K562 (cell line): ENCODE data around the gene GKAP1. TPM values are rescaled to one million over a fixed set of nuclear protein-coding genes. Genes with fewer than 3 reads are reported as not detected.

Source experiments
- NELFE ChIP-seq: IDR thresholded peaks from 2 replicates; pipeline ENCODE4 v1.6.1; 2011; ENCODE audit warnings: mild to moderate bottlenecking; ENCODE audit not compliant: insufficient read depth, insufficient read length
- NKRF ChIP-seq: fragments of 450-650 bp; IDR thresholded peaks from 2 replicates; pipeline ENCODE4 v1.6.1; 2016; ENCODE audit warnings: borderline replicate concordance
- POLR2G ChIP-seq: fragments of 200-400 bp; formaldehyde crosslinking; IDR thresholded peaks from 2 replicates; pipeline ENCODE4 v1.6.1; 2017; ENCODE audit warnings: low read depth, mild to moderate bottlenecking, antibody characterized with exemption, low read length, moderate library complexity
- POLR3A ChIP-seq: IDR thresholded peaks from 2 replicates; pipeline ENCODE4 v1.6.1; 2011; ENCODE audit warnings: borderline replicate concordance, mild to moderate bottlenecking, moderate library complexity; ENCODE audit not compliant: insufficient read length, insufficient read depth; ENCODE audit errors: extremely low read depth
- PRDM10 ChIP-seq: fragments of 450-650 bp; IDR thresholded peaks from 2 replicates; pipeline ENCODE4 v1.6.1; 2018; ENCODE audit not compliant: partially characterized antibody
- RBM34 ChIP-seq: fragments of 200-400 bp; formaldehyde crosslinking; IDR thresholded peaks from 2 replicates; pipeline ENCODE4 v1.6.1; 2018; ENCODE audit warnings: low read length, borderline replicate concordance; ENCODE audit not compliant: insufficient read depth
- SMARCB1 ChIP-seq: IDR thresholded peaks from 2 replicates; pipeline ENCODE4 v1.6.1; 2011; ENCODE audit warnings: improper control_type of control experiment, low read depth; ENCODE audit not compliant: insufficient read length
- TAF1 ChIP-seq: IDR thresholded peaks from 2 replicates; pipeline ENCODE4 v1.6.1; 2011; ENCODE audit warnings: mild to moderate bottlenecking, low read length, moderate library complexity; ENCODE audit not compliant: insufficient read depth, control insufficient read depth, severe bottlenecking; ENCODE audit errors: extremely low read depth
- TRIM28 ChIP-seq: fragments of 450-650 bp; IDR thresholded peaks from 2 replicates; pipeline ENCODE4 v1.6.1; 2017
- YY1 ChIP-seq, 3 experiments: IDR thresholded peaks; 2 replicates each; pipeline ENCODE4 v1.6.1; 2011; ENCODE audit warnings: low read length in 2 of 3, mild to moderate bottlenecking in 2 of 3, moderate library complexity in 2 of 3, borderline replicate concordance in 1 of 3, control low read depth in 1 of 3, low read depth in 1 of 3; ENCODE audit not compliant: insufficient read depth in 3 of 3, insufficient replicate concordance in 2 of 3, control insufficient read depth in 1 of 3, insufficient read length in 1 of 3; ENCODE audit errors: extremely low read depth in 1 of 3
- ZBTB2 ChIP-seq: fragments of 450-650 bp; IDR thresholded peaks from 2 replicates; pipeline ENCODE4 v1.6.1; 2016; ENCODE audit warnings: antibody characterized with exemption
- ZFP91 ChIP-seq: sonication (generic); formaldehyde crosslinking; IDR thresholded peaks from 2 replicates; pipeline ENCODE4 v1.8.0; 2022; ENCODE audit warnings: mild to moderate bottlenecking, missing genetic modification reagents
- ZKSCAN8 ChIP-seq: fragments of 200-800 bp; sonication (Bioruptor generic); IDR thresholded peaks from 2 replicates; pipeline ENCODE4 v1.6.1; 2016; ENCODE audit warnings: missing genetic modification characterization, missing compliant biosample characterization
- ZNF146 ChIP-seq: IDR thresholded peaks from one replicate; pipeline ENCODE4 v1.6.1; 2018; ENCODE audit warnings: missing compliant biosample characterization; ENCODE audit not compliant: unreplicated experiment
- ZNF655 ChIP-seq: fragments of 250-450 bp; sonication (Bioruptor Pico); IDR thresholded peaks from 2 replicates; pipeline ENCODE4 v1.5.0; 2021
- polyA plus RNA-seq, 8 experiments: library from polyadenylated mRNA; depleted of rRNA in 4 of 8; stranded (reverse) in 5 of 8; unstranded in 3 of 8; fragments of >200 nt; fragmentation: Nextera tagmentation in 2 of 8; fragmentation: Illumina TruSeq in 1 of 8; extraction: Ambion mirVana in 2 of 8; extraction: Trizol in 1 of 8; gene quantifications; 2 replicates each; pipeline versions ENCODE4 v1.2.1 to v1.2.3, GENCODE V29; 2011 to 2014; ENCODE audit warnings: inconsistent platforms in 1 of 8, missing spikeins in 1 of 8
- total RNA-seq, 7 experiments: library from RNA; depleted of rRNA in 6 of 7; stranded (reverse); fragments of >200 nt in 6 of 7; fragmentation: Illumina TruSeq in 2 of 7; extraction: Trizol in 2 of 7; gene quantifications; 2 replicates each; pipeline versions ENCODE4 v1.2.1 to v1.2.3, GENCODE V29; 2011 to 2021; ENCODE audit warnings: low replicate concordance in 1 of 7

Gene GKAP1
- total and polyA plus RNA-seq, 9 of the 15 experiments (the other 6 are each of a cell fraction or from before 2014, with no cell fraction given), result 1.0 to 3.8 (median 2.7) TPM

- TF ChIP-seq POLR3A, result no peak
- TF ChIP-seq ZFP91 (CRISPR knock-in tag), result no peak
- no peak for TF ChIP-seq POLR2G
- no peak for TF ChIP-seq SMARCB1
- TF ChIP-seq TAF1, result peak; percentile 74
- no peak for TF ChIP-seq ZNF146
- no peak for TF ChIP-seq NELFE
- no peak for TF ChIP-seq ZBTB2
- TF ChIP-seq PRDM10, result no peak
- TF ChIP-seq YY1 (IDR thresholded peaks at IDR 0.05; ENCODE audit: borderline replicate concordance in 1 of 3, control insufficient read depth in 1 of 3, extremely low read depth in 1 of 3, insufficient read depth in 3 of 3, insufficient read length in 1 of 3, insufficient replicate concordance in 2 of 3, low read depth in 1 of 3, low read length in 2 of 3), result peak in 1 of 3 experiments; percentile 59
- no peak for TF ChIP-seq ZKSCAN8 (CRISPR knock-in tag)
- no peak for TF ChIP-seq ZNF655
- TF ChIP-seq RBM34, result no peak
- no peak for TF ChIP-seq TRIM28
- TF ChIP-seq NKRF, result 0 out of 2 replicates have a peak, but pooled peaks have one; percentile 4
These were observed 108.9 kb downstream of the GKAP1 start (continued) for GRCh38 chr9:83708515-83709158.
